H1 (cell line): ENCODE measurements around the gene DNAAF3. TPM values are rescaled to one million over a fixed set of nuclear protein-coding genes. Genes with fewer than 3 reads are reported as not detected.

ENCODE experiments used
- BCL11A ChIP-seq, 2 experiments: IDR thresholded peaks; one replicate each; pipeline ENCODE4 v1.6.1; 2011; ENCODE audit warnings: low read depth in 2 of 2, low read length in 2 of 2, mild to moderate bottlenecking in 2 of 2
- CBX8 ChIP-seq: fragments of 300-800, 300-1000 bp; sonication (generic); IDR thresholded peaks from 2 replicates; pipeline ENCODE4 v1.7.1; 2016; ENCODE audit warnings: low read depth, low read length, borderline replicate concordance
- CHD2 ChIP-seq: IDR thresholded peaks from 2 replicates; pipeline ENCODE4 v1.6.1; 2012; ENCODE audit warnings: low read length, improper control_type of control experiment
- CREB1 ChIP-seq: IDR thresholded peaks from 2 replicates; pipeline ENCODE4 v1.6.1; 2012; ENCODE audit warnings: inconsistent platforms
- E2F6 ChIP-seq: IDR thresholded peaks from 2 replicates; pipeline ENCODE4 v1.6.1; 2012; ENCODE audit warnings: inconsistent platforms
- MAX ChIP-seq: IDR thresholded peaks from 2 replicates; pipeline ENCODE4 v1.6.1; 2012; ENCODE audit warnings: inconsistent platforms
- PHF8 ChIP-seq: fragments of 200-600 bp; sonication (generic); conservative IDR thresholded peaks from 2 replicates; pipeline ENCODE4 v1.7.1; 2012; ENCODE audit warnings: low read depth, mild to moderate bottlenecking, inconsistent platforms, low read length, moderate library complexity
- RXRA ChIP-seq: IDR thresholded peaks from 2 replicates; pipeline ENCODE4 v1.6.1; 2011; ENCODE audit warnings: low read depth, mild to moderate bottlenecking, low read length, moderate library complexity; ENCODE audit not compliant: insufficient read depth
- TAF1 ChIP-seq: IDR thresholded peaks from 2 replicates; pipeline ENCODE4 v1.6.1; 2011; ENCODE audit warnings: mild to moderate bottlenecking, low read depth, low read length
- TBP ChIP-seq: IDR thresholded peaks from 2 replicates; pipeline ENCODE4 v1.6.1; 2011; ENCODE audit warnings: low read depth, low read length, improper control_type of control experiment
- polyA plus RNA-seq, 7 experiments: library from polyadenylated mRNA; depleted of rRNA in 3 of 7; stranded (reverse) in 5 of 7; unstranded in 2 of 7; fragments of >200 nt in 5 of 7; fragments of 200-250 nt in 2 of 7; gene quantifications; 1 replicate in 5 of 7; 2 replicates in 1 of 7; 4 replicates in 1 of 7; pipeline versions ENCODE4 v1.2.1 to v1.2.3, GENCODE V29; 2011 to 2013; ENCODE audit warnings: missing spikeins in 2 of 7, mixed read lengths in 2 of 7
- total RNA-seq: library from RNA; stranded (reverse); fragmentation: NEBNext Ultra II Directional; extraction: Animal tissue kit (Norgen Biotek cat#: 25700); gene quantifications from 2 replicates; pipeline ENCODE4 v1.2.1, GENCODE V29; 2021

The DNAAF3 gene
- total and polyA plus RNA-seq, 2 of the 8 experiments (the other 6 are each of a cell fraction or from before 2014, with no cell fraction given): 5.4 to 8.0 TPM

- peak; percentile 17; the same call in 1 of the 2 replicates for TF ChIP-seq TBP
- TF ChIP-seq CREB1: 0 out of 2 replicates have a peak, but pooled peaks have one; percentile 17
- peak; percentile 49; the same call in 1 of the 2 replicates for TF ChIP-seq E2F6
- TF ChIP-seq PHF8: peak; percentile 9; the same call in 1 of the 2 replicates
- no peak for TF ChIP-seq TAF1
- TF ChIP-seq BCL11A (IDR thresholded peaks at IDR 0.05; ENCODE audit: low read depth in 2 of 2, low read length in 2 of 2): no peak
- no peak for TF ChIP-seq RXRA
- TF ChIP-seq CHD2: no peak
- TF ChIP-seq MAX: peak; percentile 69
- TF ChIP-seq CBX8: no peak
Measured at GRCh38 chr19:55146705-55147273, 19.6 kb downstream of the DNAAF3 start (continued).
